Dermis lymphatic vessel endothelial cell (primary cell): Measurements from ENCODE around the gene SCYGR5. TPM values are rescaled to one million over a fixed set of nuclear protein-coding genes. Genes with fewer than 3 reads are reported as not detected.

Experiments
- total RNA-seq: library from RNA; depleted of rRNA; stranded (reverse); fragments of >200 nt; gene quantifications from 2 replicates; pipeline ENCODE4 v1.2.1, GENCODE V29; 2014

Gene SCYGR5, protein sequence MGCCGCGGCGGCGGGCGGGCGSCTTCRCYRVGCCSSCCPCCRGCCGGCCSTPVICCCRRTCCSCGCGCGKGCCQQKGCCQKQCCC
- not detected in 2 replicates for total RNA-seq

DNA sequence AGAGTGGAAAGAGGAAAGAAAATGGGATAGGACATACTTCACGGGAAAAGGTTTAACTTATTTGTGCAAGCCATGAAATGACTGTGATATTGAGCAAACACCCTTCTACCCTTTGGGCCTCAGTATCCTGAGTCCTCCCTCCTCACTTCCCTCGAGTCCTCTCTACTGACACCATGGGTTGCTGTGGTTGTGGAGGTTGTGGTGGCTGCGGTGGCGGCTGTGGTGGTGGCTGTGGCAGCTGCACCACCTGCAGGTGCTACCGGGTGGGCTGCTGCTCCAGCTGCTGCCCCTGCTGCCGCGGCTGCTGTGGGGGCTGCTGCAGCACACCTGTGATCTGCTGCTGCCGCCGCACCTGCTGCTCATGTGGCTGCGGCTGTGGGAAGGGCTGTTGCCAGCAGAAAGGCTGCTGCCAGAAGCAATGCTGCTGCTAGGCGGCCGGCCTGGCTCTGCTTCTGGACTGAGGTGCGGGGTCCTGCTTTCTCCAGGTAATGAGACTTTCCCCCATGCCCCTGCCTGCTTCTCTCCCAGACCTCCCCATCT is at the start of gene SCYGR5:
SCYGR5 (plus strand) TSS at position 174 of the 540 bp plus-strand sequence; CDS start at position 174, 0 bp downstream.

DNA sequence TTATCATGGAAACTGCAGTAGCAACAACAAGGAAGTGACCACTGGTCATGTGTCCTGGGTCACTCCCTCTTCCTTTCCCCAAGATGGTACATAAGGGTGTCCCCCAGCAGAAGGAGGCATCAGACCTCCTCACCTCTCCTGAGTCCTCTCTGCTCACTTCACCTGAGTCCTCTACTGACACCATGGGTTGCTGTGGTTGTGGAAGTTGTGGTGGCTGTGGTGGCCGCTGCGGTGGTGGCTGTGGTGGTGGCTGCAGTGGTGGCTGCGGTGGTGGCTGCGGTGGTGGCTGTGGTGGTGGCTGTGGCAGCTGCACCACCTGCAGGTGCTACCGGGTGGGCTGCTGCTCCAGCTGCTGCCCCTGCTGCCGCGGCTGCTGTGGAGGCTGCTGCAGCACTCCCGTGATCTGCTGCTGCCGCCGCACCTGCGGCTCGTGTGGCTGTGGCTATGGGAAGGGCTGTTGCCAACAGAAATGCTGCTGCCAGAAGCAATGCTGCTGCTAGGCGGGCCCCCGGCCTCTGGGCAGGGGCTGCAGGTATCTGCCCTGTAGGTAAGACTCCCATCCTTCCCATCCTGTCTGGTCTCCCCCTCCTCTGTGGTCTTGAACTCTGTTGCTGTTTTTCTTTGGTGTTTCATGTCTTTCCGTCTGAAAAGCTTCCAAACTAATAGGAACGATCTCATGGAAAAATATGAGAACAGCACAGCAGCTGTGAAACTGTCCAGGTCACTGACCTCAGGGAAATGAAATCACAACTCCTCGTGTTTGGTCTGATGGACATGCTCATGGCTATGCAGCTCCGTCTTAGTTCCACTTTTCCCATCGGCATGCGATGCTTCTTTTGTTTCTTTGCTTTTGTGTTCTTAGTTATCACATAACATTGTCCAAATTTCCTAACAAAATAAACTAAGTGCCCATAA is 49.0 kb upstream of the SCYGR5 start, which contains the start of gene SCYGR4:
SCYGR4 (plus strand) TSS at position 183 of the 915 bp plus-strand sequence; CDS start at position 183, 0 bp downstream.

Other genes with a start within 250 kb of the SCYGR5 start
- 33.4 and 35.2 TPM in 2 replicates for gene AGFG1, start 194.6 kb upstream of the SCYGR5 start, total RNA-seq
- not detected in 2 replicates for gene SCYGR2, start 67.9 kb upstream of the SCYGR5 start, total RNA-seq
- gene SCYGR3, start 52.0 kb upstream of the SCYGR5 start, total RNA-seq: not detected in 2 replicates
- not detected in 2 replicates for gene SCYGR4, start 49.3 kb upstream of the SCYGR5 start, total RNA-seq
- gene SLC19A3, start 51.2 kb downstream of the SCYGR5 start, total RNA-seq: not detected in 2 replicates
- gene SCYGR6, start 58.0 kb downstream of the SCYGR5 start, total RNA-seq: not detected in 2 replicates
- gene SCYGR7, start 61.5 kb downstream of the SCYGR5 start, total RNA-seq: not detected in 2 replicates
- not detected in 2 replicates for gene SCYGR8, start 79.1 kb downstream of the SCYGR5 start, total RNA-seq
- 0.95 and 2.1 TPM in 2 replicates for gene CCL20, start 147.0 kb downstream of the SCYGR5 start, total RNA-seq
- not detected in 2 replicates for gene DAW1, start 204.8 kb downstream of the SCYGR5 start, total RNA-seq